Astrocyte (in vitro differentiated cells and primary cell): ENCODE data around the gene MALT1. TPM values are rescaled to one million over a fixed set of nuclear protein-coding genes. Genes with fewer than 3 reads are reported as not detected.
A peak's percentile ranks its signal among the peaks of the same experiment; 100 is the strongest.

ENCODE experiments used
- DNase-seq: peaks from one replicate; pipeline ENCODE4 v3.0.0-alpha.2; 2010; ENCODE audit warnings: low read depth
- FAIRE-seq: peaks from 2 replicates; lab custom pipeline; 2011; peaks lifted over from hg19 to GRCh38; lab: Jason Lieb, UNC
- H2AFZ ChIP-seq: 2 replicates; pipeline ENCODE4 v1.6.0; 2012; ENCODE audit warnings: low read depth, low read length, inconsistent platforms
- H3K27ac ChIP-seq: 2 replicates; pipeline ENCODE4 v1.5.1; 2011; ENCODE audit warnings: low read depth, low read length, inconsistent platforms
- H3K27me3 ChIP-seq: 2 replicates; pipeline ENCODE4 v1.6.0; 2011; ENCODE audit warnings: low read length, inconsistent platforms; ENCODE audit not compliant: insufficient read depth
- H3K36me3 ChIP-seq: 2 replicates; pipeline ENCODE4 v1.5.1; 2011; ENCODE audit warnings: low read length, inconsistent platforms; ENCODE audit not compliant: insufficient read depth
- H3K4me1 ChIP-seq: 2 replicates; pipeline ENCODE4 v1.5.1; 2011; ENCODE audit warnings: low read length, inconsistent platforms; ENCODE audit not compliant: insufficient read depth
- H3K4me2 ChIP-seq: 2 replicates; pipeline ENCODE4 v1.6.0; 2012; ENCODE audit warnings: low read length, inconsistent platforms
- H3K4me3 ChIP-seq: 2 replicates; pipeline ENCODE4 v1.5.1; 2011; ENCODE audit warnings: low read depth, mild to moderate bottlenecking, low read length, inconsistent platforms; ENCODE audit not compliant: insufficient read depth
- H3K79me2 ChIP-seq: 2 replicates; pipeline ENCODE4 v1.6.0; 2012; ENCODE audit warnings: mild to moderate bottlenecking, low read length, inconsistent platforms; ENCODE audit not compliant: insufficient read depth
- H3K9ac ChIP-seq: 2 replicates; pipeline ENCODE4 v1.6.0; 2012; ENCODE audit warnings: mild to moderate bottlenecking, low read length, inconsistent platforms
- H3K9me3 ChIP-seq: 2 replicates; pipeline ENCODE4 v1.5.1; 2012; ENCODE audit warnings: low read depth, mild to moderate bottlenecking, low read length, inconsistent platforms; ENCODE audit not compliant: insufficient read depth
- H4K20me1 ChIP-seq: 2 replicates; pipeline ENCODE4 v1.6.0; 2012; ENCODE audit warnings: low read length, inconsistent platforms; ENCODE audit not compliant: insufficient read depth
- H3K27ac Mint-ChIP-seq: one replicate; pipeline ENCODE4 v1.8.0; 2021; ENCODE audit warnings: mild to moderate bottlenecking, mixed read lengths; ENCODE audit not compliant: unreplicated experiment
- H3K27me3 Mint-ChIP-seq: one replicate; pipeline ENCODE4 v1.8.0; 2021; ENCODE audit warnings: low read depth, mixed read lengths; ENCODE audit not compliant: unreplicated experiment
- H3K36me3 Mint-ChIP-seq: one replicate; pipeline ENCODE4 v1.8.0; 2021; ENCODE audit warnings: low read depth, mixed read lengths; ENCODE audit not compliant: unreplicated experiment
- H3K4me1 Mint-ChIP-seq: one replicate; pipeline ENCODE4 v1.8.0; 2021; ENCODE audit warnings: low read depth, mixed read lengths; ENCODE audit not compliant: unreplicated experiment
- H3K4me3 Mint-ChIP-seq: one replicate; pipeline ENCODE4 v1.8.0; 2021; ENCODE audit warnings: mild to moderate bottlenecking, moderate library complexity, mixed read lengths; ENCODE audit not compliant: unreplicated experiment
- H3K9me3 Mint-ChIP-seq: one replicate; pipeline ENCODE4 v1.8.0; 2021; ENCODE audit warnings: mild to moderate bottlenecking, mixed read lengths; ENCODE audit not compliant: unreplicated experiment
- CTCF ChIP-seq: IDR thresholded peaks from 2 replicates; pipeline ENCODE4 v1.5.1; 2011; ENCODE audit warnings: low read depth, mild to moderate bottlenecking, inconsistent platforms, low read length, moderate library complexity; ENCODE audit not compliant: insufficient read depth
- EZH2 ChIP-seq: IDR thresholded peaks from 2 replicates; pipeline ENCODE4 v1.6.1; 2012; ENCODE audit warnings: mild to moderate bottlenecking, low read length, inconsistent platforms; ENCODE audit not compliant: insufficient read depth
- total RNA-seq: library from RNA; stranded (reverse); gene quantifications from 2 replicates; pipeline ENCODE4 v1.2.1, GENCODE V29; 2021

MALT1 gene
- total RNA-seq, 1 donor from 2014 or later: 40.3 TPM

- DNase-seq: no peak
- Histone ChIP-seq H3K4me3 (no peak overlapping the region), H3K4me2 (no peak overlapping the region), H4K20me1 (no peaks in the 10 kb centered on the region), H3K9ac (no peak overlapping the region), H3K27ac (no peak overlapping the region), H3K79me2 (no peaks in the 10 kb centered on the region), H3K36me3 (no peaks in the 10 kb centered on the region), H3K27me3 (no peaks in the 10 kb centered on the region), H3K9me3 (no peaks in the 10 kb centered on the region), H3K4me1 (peaks cover 17% of the 10 kb centered on the region), H2AFZ (no peak overlapping the region)
- Mint-ChIP-seq H3K4me1 (peaks cover 28% of the 10 kb centered on the region), H3K9me3 (no peaks in the 10 kb centered on the region), H3K36me3 (no peaks in the 10 kb centered on the region), H3K27ac (peak overlapping the region; percentile 26), H3K4me3 (no peak overlapping the region), H3K27me3 (no peaks in the 10 kb centered on the region)
- FAIRE-seq: no peak
- TF ChIP-seq CTCF (no peak), EZH2 (no peak)
Observed at GRCh38 chr18:58637946-58638345, 33.3 kb upstream of the MALT1 start.

- Histone ChIP-seq H3K27me3 (no peaks in the 10 kb centered on the region), H3K27ac (peak overlapping the region; percentile 4), H2AFZ (no peak overlapping the region), H3K9me3 (no peaks in the 10 kb centered on the region), H3K9ac (no peak overlapping the region), H3K36me3 (no peaks in the 10 kb centered on the region), H3K4me3 (no peak overlapping the region), H3K4me1 (peaks cover 17% of the 10 kb centered on the region), H3K4me2 (no peak overlapping the region), H3K79me2 (no peaks in the 10 kb centered on the region), H4K20me1 (no peaks in the 10 kb centered on the region)
- Mint-ChIP-seq H3K9me3 (no peaks in the 10 kb centered on the region), H3K27me3 (no peaks in the 10 kb centered on the region), H3K36me3 (no peaks in the 10 kb centered on the region), H3K4me1 (peaks cover 28% of the 10 kb centered on the region), H3K27ac (peak overlapping the region; percentile 26), H3K4me3 (no peak overlapping the region)
- no peak for TF ChIP-seq EZH2
- no peak for TF ChIP-seq CTCF
- peak; percentile 85 for FAIRE-seq
- DNase-seq: peak; percentile 78
Observed at GRCh38 chr18:58638441-58638840, 32.8 kb upstream of the MALT1 start.

GRCh38 chr18:58639237-58639636 is 32.0 kb upstream of the MALT1 start:
- H3K4me3 Mint-ChIP-seq: no peak overlapping the region
- FAIRE-seq: no peak
- no peaks in the 10 kb centered on the region for H3K79me2 ChIP-seq
- no peak overlapping the region for H2AFZ ChIP-seq
- TF ChIP-seq EZH2: no peak
- no peaks in the 10 kb centered on the region for H3K36me3 ChIP-seq
- no peaks in the 10 kb centered on the region for H4K20me1 ChIP-seq
- no peak overlapping the region for H3K9ac ChIP-seq
- no peak overlapping the region for H3K4me3 ChIP-seq
- peak overlapping the region; percentile 57 for H3K4me2 ChIP-seq
- H3K4me1 Mint-ChIP-seq: peaks cover 22% of the 10 kb centered on the region
- peak overlapping the region; percentile 43 for H3K27ac ChIP-seq
- H3K4me1 ChIP-seq: peaks cover 17% of the 10 kb centered on the region
- no peaks in the 10 kb centered on the region for H3K27me3 ChIP-seq
- peak overlapping the region; percentile 67 for H3K27ac Mint-ChIP-seq
- no peak for DNase-seq
- H3K9me3 ChIP-seq: no peaks in the 10 kb centered on the region
- H3K9me3 Mint-ChIP-seq: no peaks in the 10 kb centered on the region
- H3K27me3 Mint-ChIP-seq: no peaks in the 10 kb centered on the region
- no peaks in the 10 kb centered on the region for H3K36me3 Mint-ChIP-seq
